Stimulated activated naive CD8-positive, alpha-beta T cell treated with anti-CD3 and anti-CD28 coated beads, Interleukin-15, Interleukin-2, amounts not matched to agents 100 U/mL and 50 U/mL, for 24 hours (primary cell): ENCODE measurements around the gene AICDA.
A peak's percentile ranks its signal among the peaks of the same experiment; 100 is the strongest.
"Not testable (repeated sequence)": the region's sequence is repeated elsewhere in the genome, so short reads cannot be mapped to it uniquely, and the experiment has no call there.

ENCODE experiments used
- ATAC-seq: fragments of 150-1000 bp; cut with Tn5 transposase; one replicate; pipeline ENCODE4 v1.10.0; 2021
- DNase-seq: peaks from one replicate; pipeline ENCODE4 v3.0.0; 2021

AICDA gene

GRCh38 chr12:8612629-8613028 lies at the start of gene AICDA:
AICDA (minus strand) TSS chr12:8612859; CDS start chr12:8612767, 92 bp downstream.
- DNase-seq (no peak), ATAC-seq (no peak)

GRCh38 chr12:8661751-8662150 lies 49.1 kb upstream of the AICDA start:
- DNase-seq (no peak), ATAC-seq (no peak)

- no peak for DNase-seq
These were observed 48.4 kb upstream of the AICDA start for GRCh38 chr12:8661016-8661415.

GRCh38 chr12:8658346-8658745 lies 45.7 kb upstream of the AICDA start:
- no peak for DNase-seq
- no peak for ATAC-seq

More at GRCh38 chr12:8661016-8661415, 48.4 kb upstream of the AICDA start:
- no peak for ATAC-seq

DNA sequence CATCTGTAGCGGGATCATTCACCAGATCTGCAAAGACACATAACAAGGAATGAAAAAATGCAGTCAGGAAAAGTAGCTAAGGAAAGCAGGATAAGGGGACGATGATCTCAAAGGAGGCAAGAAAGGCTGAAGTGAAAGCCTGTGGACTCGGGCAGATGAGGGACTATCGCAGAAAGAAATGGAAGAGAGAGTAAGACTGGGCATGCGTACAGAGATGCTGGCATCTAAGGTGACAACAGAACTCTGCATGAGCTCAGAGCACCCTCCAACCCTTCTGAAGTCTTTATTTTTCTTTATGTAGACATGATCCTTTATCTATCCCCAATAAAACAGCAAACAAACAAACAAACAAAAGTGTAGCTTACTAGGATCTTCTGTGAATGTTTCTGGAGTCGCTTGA lies 42.8 kb upstream of the AICDA start:
- no peak for ATAC-seq
- no peak for DNase-seq

DNA sequence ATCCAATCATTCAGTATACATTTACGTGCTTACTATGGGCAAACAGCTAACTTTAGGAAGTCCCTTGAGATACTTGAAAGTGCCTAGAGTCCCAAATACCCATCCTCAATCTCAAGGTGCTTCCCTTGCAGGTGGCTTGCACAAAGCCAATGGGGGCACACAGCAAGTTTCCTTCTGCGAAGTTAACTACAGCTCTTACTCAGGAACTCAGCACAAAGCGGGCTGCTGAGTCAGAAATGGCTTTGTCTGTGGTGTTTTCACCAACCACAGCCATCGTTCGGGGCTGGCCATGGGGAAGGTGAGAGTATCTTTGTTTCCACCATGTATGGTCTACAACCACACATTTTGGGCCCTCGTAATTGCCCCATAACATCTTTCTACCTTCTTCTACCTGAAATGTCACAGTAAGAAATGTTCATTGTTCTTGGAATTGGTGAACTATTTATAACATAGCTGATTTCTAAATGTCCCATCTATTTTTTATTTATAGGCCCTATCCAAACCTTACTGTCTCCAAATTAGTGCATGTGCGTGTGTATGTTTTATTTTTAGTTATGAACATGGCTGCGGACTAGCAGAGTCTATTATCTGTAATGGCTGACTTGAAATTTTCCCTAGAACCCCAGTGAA lies 36.0 kb upstream of the AICDA start:
- peak; percentile 90 for ATAC-seq
- DNase-seq: peak; percentile 78

GRCh38 chr12:8647968-8648367 lies 35.3 kb upstream of the AICDA start:
- ATAC-seq (no peak), DNase-seq (no peak)

GRCh38 chr12:8644345-8645248 lies 31.9 kb upstream of the AICDA start:
- DNase-seq (peak; percentile 57), ATAC-seq (peak; percentile 76)

GRCh38 chr12:8642775-8643174 lies 30.1 kb upstream of the AICDA start:
- ATAC-seq (no peak), DNase-seq (no peak)

DNA sequence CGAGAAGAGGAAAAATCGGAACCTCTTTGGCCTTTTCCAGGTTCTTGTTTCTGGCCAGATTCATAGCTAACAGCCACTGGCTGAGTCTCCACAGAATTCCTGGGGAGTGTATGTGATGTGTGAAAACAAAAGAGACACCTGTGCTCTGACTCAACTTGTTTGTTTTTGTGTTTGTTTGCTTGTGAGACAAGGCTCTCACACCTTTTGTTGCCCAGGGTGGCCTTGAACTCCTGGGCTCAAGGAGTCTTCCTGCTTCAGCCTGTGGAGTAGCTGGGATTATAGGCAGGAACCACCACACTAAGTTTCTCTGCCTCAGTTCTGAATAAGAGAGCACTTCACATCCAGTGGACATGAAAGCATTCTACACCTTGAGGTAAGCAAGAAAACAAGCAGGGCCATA lies 27.3 kb upstream of the AICDA start:
- DNase-seq (no peak), ATAC-seq (no peak)

DNA sequence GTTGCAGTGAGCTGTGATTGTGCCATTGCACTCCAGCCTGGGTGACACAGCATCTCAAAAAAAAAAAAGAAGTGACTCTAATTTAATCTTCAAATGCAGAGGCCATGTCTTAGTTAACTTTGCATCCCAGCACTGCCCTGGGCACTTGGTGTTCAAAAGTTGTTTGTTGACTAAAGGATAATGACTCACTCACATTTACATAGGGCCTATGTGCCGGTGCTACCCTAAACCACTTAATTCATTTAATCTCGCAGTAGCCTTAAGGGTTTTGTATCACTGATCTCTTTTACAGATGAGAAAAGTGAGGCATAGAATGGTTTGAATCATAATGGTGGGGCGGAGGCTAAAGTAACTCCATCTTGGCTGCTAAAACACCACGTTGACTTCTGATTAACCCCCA lies 26.3 kb upstream of the AICDA start:
- DNase-seq: no peak

GRCh38 chr12:8637666-8638065 lies 25.0 kb upstream of the AICDA start:
- DNase-seq: no peak

More for the DNA sequence above, 26.3 kb upstream of the AICDA start:
- no peak for ATAC-seq

DNA sequence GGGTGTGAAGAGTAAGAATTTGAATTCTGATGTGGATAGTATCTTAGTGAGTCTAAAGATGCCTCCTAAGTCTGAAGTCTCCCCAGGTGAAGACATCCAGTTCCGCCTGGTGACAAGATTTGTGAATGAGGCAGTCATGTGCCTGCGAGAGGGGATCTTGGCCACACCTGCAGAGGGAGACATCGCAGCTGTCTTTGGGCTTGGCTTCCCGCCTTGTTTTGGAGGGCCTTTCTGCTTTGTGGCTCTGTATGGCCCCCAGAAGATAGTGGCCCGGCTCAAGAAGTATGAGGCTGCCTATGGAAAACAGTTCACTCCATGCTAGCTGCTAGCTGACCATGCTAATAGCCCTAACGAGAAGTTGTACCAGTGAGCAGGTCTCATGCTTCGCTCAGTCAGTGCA lies 24.6 kb upstream of the AICDA start:
- no peak for DNase-seq
- no peak for ATAC-seq

More at GRCh38 chr12:8637666-8638065, 25.0 kb upstream of the AICDA start:
- no peak for ATAC-seq

DNA sequence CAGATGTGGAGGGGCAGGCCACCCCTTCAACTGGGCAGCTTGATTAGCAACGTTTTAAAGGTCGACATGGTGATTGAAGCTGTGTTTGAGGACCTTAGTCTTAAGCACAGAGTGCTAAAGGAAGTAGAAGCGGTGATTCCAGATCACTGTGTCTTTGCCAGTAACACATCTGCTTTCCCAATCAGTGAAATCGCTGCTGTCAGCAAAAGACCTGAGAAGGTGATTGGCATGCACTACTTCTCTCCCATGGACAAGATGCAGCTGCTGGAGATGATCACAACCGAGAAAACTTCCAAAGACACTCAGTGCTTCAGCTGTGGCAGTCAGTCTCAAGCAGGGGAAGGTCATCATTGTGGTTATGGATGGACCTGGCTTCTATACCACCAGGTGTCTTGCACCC lies 23.9 kb upstream of the AICDA start:
- no peak for DNase-seq
- no peak for ATAC-seq

- DNase-seq, ATAC-seq: not testable (repeated sequence)
These were observed 23.3 kb upstream of the AICDA start for GRCh38 chr12:8636007-8636346.

- DNase-seq, ATAC-seq: not testable (repeated sequence)
These were observed 22.8 kb upstream of the AICDA start for GRCh38 chr12:8635342-8636006.

- DNase-seq (no peak), ATAC-seq (no peak)
These were observed 17.5 kb upstream of the AICDA start for GRCh38 chr12:8630131-8630530.

DNA sequence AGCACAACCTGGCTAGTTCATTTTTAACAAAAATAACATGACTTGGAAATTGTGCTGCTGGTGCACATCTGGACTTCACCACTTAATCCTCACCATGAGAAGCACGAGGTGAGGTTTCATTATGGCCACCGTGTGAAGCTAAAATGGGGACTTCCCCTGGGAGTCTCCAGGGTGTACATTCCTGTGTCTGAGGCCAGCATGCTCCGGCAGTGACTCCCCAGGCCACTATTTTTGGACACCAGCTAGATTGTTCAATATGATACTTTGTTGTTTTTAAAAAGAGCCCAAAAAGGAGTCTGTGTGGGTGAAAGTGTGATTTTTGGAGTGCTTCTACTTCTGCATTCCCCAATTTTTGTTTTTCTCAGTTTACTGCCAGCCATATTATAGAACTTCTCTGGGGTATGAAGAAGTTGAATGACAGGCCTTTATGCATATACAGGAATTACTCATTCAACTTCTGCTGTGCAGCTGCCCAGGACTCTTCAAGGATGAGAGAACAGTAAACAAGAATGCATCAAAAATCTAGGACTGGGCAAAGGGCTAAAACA lies 16.9 kb upstream of the AICDA start:
- peak; percentile 32 for ATAC-seq
- DNase-seq: no peak

GRCh38 chr12:8628731-8629130 lies 16.1 kb upstream of the AICDA start:
- ATAC-seq (no peak), DNase-seq (no peak)

- ATAC-seq, DNase-seq: not testable (repeated sequence)
These were observed 12.1 kb upstream of the AICDA start for GRCh38 chr12:8624750-8625149.

DNA sequence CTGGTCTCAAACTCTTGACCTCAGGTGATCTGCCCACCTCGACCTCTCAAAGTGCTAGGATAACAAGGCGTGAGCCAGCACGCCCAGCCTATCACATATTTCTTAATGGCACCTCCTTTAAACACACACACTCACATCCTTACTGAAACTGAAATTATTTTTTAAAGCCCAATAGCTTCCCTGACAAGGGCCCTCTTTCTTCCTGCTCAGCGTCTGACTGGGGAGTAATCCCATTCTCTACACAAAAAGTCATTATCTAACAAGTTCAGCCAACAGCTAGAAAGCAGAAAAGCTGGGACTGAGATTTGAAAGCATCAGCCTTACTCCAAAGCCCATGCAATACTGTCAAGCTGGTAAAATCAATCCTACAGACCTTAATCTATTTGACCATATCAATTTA lies 10.0 kb upstream of the AICDA start:
- no peak for DNase-seq
- no peak for ATAC-seq

DNA sequence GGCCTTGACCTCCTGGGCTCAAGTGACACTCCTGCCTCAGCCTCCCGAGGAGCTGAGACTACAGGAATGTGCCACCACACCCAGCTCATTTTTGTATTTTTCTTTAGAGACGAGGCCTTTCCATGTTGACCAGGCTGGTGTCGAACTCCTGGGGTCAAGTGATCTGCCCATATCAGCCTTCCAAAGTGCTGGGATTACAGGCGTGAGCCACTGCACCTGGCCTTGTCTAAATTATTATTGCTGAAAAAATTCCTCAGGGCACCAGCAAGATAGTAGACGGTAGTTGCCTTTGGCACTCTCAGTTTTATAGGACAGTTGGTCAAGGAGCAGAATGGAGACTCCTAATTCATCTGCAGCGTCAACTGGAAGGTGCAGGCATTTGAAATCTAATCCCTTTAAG lies 2.5 kb upstream of the AICDA start:
- ATAC-seq (no peak), DNase-seq (no peak)

DNA sequence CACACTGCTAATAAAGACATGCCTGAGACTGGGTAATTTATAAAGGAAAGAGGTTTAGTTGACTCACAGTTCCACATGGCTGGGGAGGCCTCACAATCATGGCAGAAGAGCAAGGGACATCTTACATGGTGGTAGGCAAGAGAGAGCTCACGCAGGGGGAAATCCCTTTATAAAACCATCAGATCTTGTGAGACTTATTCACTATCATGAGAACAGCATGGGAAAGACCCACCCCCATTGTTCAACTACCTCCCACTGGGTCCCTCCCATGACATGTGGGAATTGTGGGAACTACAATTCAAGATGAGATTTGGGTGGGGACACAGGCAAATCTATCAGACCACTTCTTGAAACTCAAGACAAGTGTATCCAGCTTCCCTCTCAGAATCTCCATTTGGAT lies 1.2 kb upstream of the AICDA start:
- ATAC-seq, DNase-seq: not testable (repeated sequence)
